Neural cell (in vitro differentiated cells): ENCODE measurements around the gene CWC27. TPM values are rescaled to one million over a fixed set of nuclear protein-coding genes. Genes with fewer than 3 reads are reported as not detected.

Experiments used
- H2AFZ ChIP-seq: fragments of 200-600, 300-800 bp; sonication (generic), shearing (Covaris generic); 2 replicates; pipeline ENCODE4 v1.6.0; 2014; ENCODE audit warnings: low read depth, mild to moderate bottlenecking, antibody characterized with exemption, low read length, moderate library complexity
- H3F3A ChIP-seq: fragments of 200-600 bp; shearing (Covaris generic); 2 replicates; pipeline ENCODE4 v1.6.1; 2016; ENCODE audit warnings: mild to moderate bottlenecking, moderate library complexity, mixed read lengths, antibody characterized with exemption, low read length; ENCODE audit not compliant: insufficient read depth, poor library complexity, severe bottlenecking
- H3K27ac ChIP-seq: fragments of 200-600, 300-800 bp; sonication (generic), shearing (Covaris generic); 2 replicates; pipeline ENCODE4 v1.5.1; 2014; ENCODE audit warnings: mild to moderate bottlenecking, low read length, moderate library complexity
- H3K27me3 ChIP-seq: fragments of 300-800, 200-600 bp; sonication (generic), shearing (Covaris generic); 2 replicates; pipeline ENCODE4 v1.6.0; 2014; ENCODE audit warnings: mild to moderate bottlenecking, low read depth, low read length, moderate library complexity; ENCODE audit not compliant: insufficient read depth
- H3K36me3 ChIP-seq: fragments of 300-800, 200-600 bp; sonication (generic), shearing (Covaris generic); 2 replicates; pipeline ENCODE4 v1.5.1; 2014; ENCODE audit warnings: mild to moderate bottlenecking, antibody characterized with exemption, low read length, moderate library complexity; ENCODE audit not compliant: insufficient read depth
- H3K4me2 ChIP-seq: fragments of 300-800, 200-600 bp; sonication (generic), shearing (Covaris generic); 2 replicates; pipeline ENCODE4 v1.6.0; 2014; ENCODE audit warnings: mild to moderate bottlenecking, low read length
- H3K4me3 ChIP-seq: fragments of 300-800, 200-600 bp; sonication (generic), shearing (Covaris generic); 2 replicates; pipeline ENCODE4 v1.5.1; 2014; ENCODE audit warnings: mild to moderate bottlenecking, low read length, moderate library complexity
- H3K79me2 ChIP-seq: fragments of 200-600 bp; shearing (Covaris generic); replicated peaks from 2 replicates; pipeline ENCODE4 v1.6.0; 2014; ENCODE audit warnings: mild to moderate bottlenecking, low read length, moderate library complexity; ENCODE audit not compliant: insufficient read depth
- H3K9ac ChIP-seq: fragments of 300-800, 200-600 bp; sonication (generic), shearing (Covaris generic); 2 replicates; pipeline ENCODE4 v1.6.1; 2016; ENCODE audit warnings: mild to moderate bottlenecking, low read length, mixed read lengths
- H3K9me2 ChIP-seq: fragments of 200-600 bp; shearing (Covaris generic); 2 replicates; pipeline ENCODE4 v1.6.1; 2016; ENCODE audit warnings: mild to moderate bottlenecking, low read length, mixed read lengths; ENCODE audit not compliant: insufficient read depth
- H3K9me3 ChIP-seq: fragments of 200-600, 300-800 bp; sonication (generic), shearing (Covaris generic); 2 replicates; pipeline ENCODE4 v1.6.1; 2016; ENCODE audit warnings: mild to moderate bottlenecking, mixed run types, low read length, moderate library complexity, mixed read lengths
- H4K20me1 ChIP-seq: fragments of 200-600 bp; shearing (Covaris generic); 2 replicates; pipeline ENCODE4 v1.6.1; 2016; ENCODE audit warnings: mild to moderate bottlenecking, mixed run types; ENCODE audit not compliant: insufficient read depth
- CTCF ChIP-seq: fragments of 450-650 bp; IDR thresholded peaks from 2 replicates; pipeline ENCODE4 v1.5.1; 2014; ENCODE audit warnings: antibody characterized with exemption, mild to moderate bottlenecking, moderate library complexity; ENCODE audit not compliant: poor library complexity, severe bottlenecking
- EP300 ChIP-seq: fragments of 450-650 bp; conservative IDR thresholded peaks from 2 replicates; pipeline ENCODE4 v1.6.1; 2014; ENCODE audit warnings: antibody characterized with exemption, mild to moderate bottlenecking, moderate library complexity; ENCODE audit not compliant: poor library complexity, severe bottlenecking
- EZH2 ChIP-seq: fragments of 200-600, 300-800 bp; shearing (Covaris generic), sonication (generic); IDR thresholded peaks from 2 replicates; pipeline ENCODE4 v1.6.1; 2014; ENCODE audit warnings: antibody characterized with exemption, low read length, borderline replicate concordance, mild to moderate bottlenecking; ENCODE audit not compliant: insufficient read depth, poor library complexity, severe bottlenecking
- MXI1 ChIP-seq: fragments of 450-650 bp; conservative IDR thresholded peaks from 2 replicates; pipeline ENCODE4 v1.6.1; 2014; ENCODE audit warnings: antibody characterized with exemption, mild to moderate bottlenecking; ENCODE audit not compliant: poor library complexity, severe bottlenecking
- POLR2AphosphoS5 ChIP-seq: IDR thresholded peaks from 2 replicates; pipeline ENCODE4 v1.6.1; 2012
- RAD21 ChIP-seq: fragments of 450-650 bp; conservative IDR thresholded peaks from 2 replicates; pipeline ENCODE4 v1.6.1; 2014; ENCODE audit warnings: antibody characterized with exemption, mild to moderate bottlenecking, moderate library complexity
- REST ChIP-seq: IDR thresholded peaks from 2 replicates; pipeline ENCODE4 v1.6.1; 2012; ENCODE audit warnings: borderline replicate concordance
- SMC3 ChIP-seq: fragments of 450-650 bp; conservative IDR thresholded peaks from 2 replicates; pipeline ENCODE4 v1.6.1; 2014; ENCODE audit warnings: antibody characterized with exemption, mild to moderate bottlenecking, moderate library complexity; ENCODE audit not compliant: poor library complexity
- TAF1 ChIP-seq: IDR thresholded peaks from 2 replicates; pipeline ENCODE4 v1.6.1; 2012; ENCODE audit warnings: low read depth
- polyA plus RNA-seq: library from polyadenylated mRNA; depleted of rRNA; stranded (reverse); fragments of >200 nt; gene quantifications from 2 replicates; pipeline ENCODE4 v1.2.3, GENCODE V29; 2014

Gene CWC27
- polyA plus RNA-seq, 1 donor from 2014 or later, result 26.2 TPM

- H3K36me3 ChIP-seq, result no peaks in the 10 kb centered on the region
- TF ChIP-seq EP300, result no peak
- TF ChIP-seq MXI1, result no peak
- TF ChIP-seq EZH2, result no peak
- TF ChIP-seq CTCF, result no peak
- no peak for TF ChIP-seq POLR2AphosphoS5
- TF ChIP-seq SMC3, result no peak
- TF ChIP-seq REST, result no peak
- no peak for TF ChIP-seq TAF1
- no peak for TF ChIP-seq RAD21
- H3K9ac ChIP-seq, result no peak overlapping the region
- H3K4me3 ChIP-seq, result no peak overlapping the region
- H2AFZ ChIP-seq, result no peak overlapping the region
- no peaks in the 10 kb centered on the region for H4K20me1 ChIP-seq
- H3K27me3 ChIP-seq, result no peaks in the 10 kb centered on the region
- no peaks in the 10 kb centered on the region for H3F3A ChIP-seq
- H3K9me3 ChIP-seq, result no peaks in the 10 kb centered on the region
- H3K4me2 ChIP-seq, result no peak overlapping the region
- H3K27ac ChIP-seq, result no peak overlapping the region
- H3K79me2 ChIP-seq, result no peaks in the 10 kb centered on the region
- H3K9me2 ChIP-seq, result no peaks in the 10 kb centered on the region
These were observed 171.2 kb downstream of the CWC27 start for GRCh38 chr5:64939772-64940510.

GRCh38 chr5:64942460-64942859 lies 173.7 kb downstream of the CWC27 start:
- Histone ChIP-seq H3K27ac (no peak overlapping the region), H2AFZ (no peak overlapping the region), H4K20me1 (no peaks in the 10 kb centered on the region), H3K4me3 (no peak overlapping the region), H3K9me2 (no peaks in the 10 kb centered on the region), H3K9me3 (no peaks in the 10 kb centered on the region), H3K9ac (no peak overlapping the region), H3K36me3 (no peaks in the 10 kb centered on the region), H3K27me3 (no peaks in the 10 kb centered on the region), H3K4me2 (no peak overlapping the region), H3K79me2 (no peaks in the 10 kb centered on the region), H3F3A (no peaks in the 10 kb centered on the region)
- no peak for TF ChIP-seq TAF1
- no peak for TF ChIP-seq MXI1
- TF ChIP-seq EP300, result no peak
- TF ChIP-seq REST, result no peak
- TF ChIP-seq CTCF, result no peak
- no peak for TF ChIP-seq EZH2
- TF ChIP-seq RAD21, result no peak
